Mesothelial cell of epicardium (in vitro differentiated cells): ENCODE data around the gene DDIT3. TPM values are rescaled to one million over a fixed set of nuclear protein-coding genes. Genes with fewer than 3 reads are reported as not detected.

Experiments
- DNase-seq, 2 experiments: peaks; one replicate each; pipeline ENCODE4 v3.0.0; 2021; ENCODE audit warnings: low spot score in 2 of 2; ENCODE audit not compliant: unreplicated experiment in 2 of 2
- H3K27ac Mint-ChIP-seq: 2 replicates; pipeline ENCODE4 v1.8.0; 2021; ENCODE audit warnings: mixed read lengths
- H3K27me3 Mint-ChIP-seq: 2 replicates; pipeline ENCODE4 v1.8.0; 2021; ENCODE audit warnings: low read depth, mixed read lengths
- H3K36me3 Mint-ChIP-seq: 2 replicates; pipeline ENCODE4 v1.8.0; 2021; ENCODE audit warnings: mixed read lengths
- H3K4me1 Mint-ChIP-seq: 2 replicates; pipeline ENCODE4 v1.8.0; 2021; ENCODE audit warnings: mixed read lengths
- H3K4me3 Mint-ChIP-seq: 2 replicates; pipeline ENCODE4 v1.8.0; 2021; ENCODE audit warnings: mild to moderate bottlenecking, moderate library complexity, mixed read lengths
- H3K9me3 Mint-ChIP-seq: 2 replicates; pipeline ENCODE4 v1.8.0; 2021; ENCODE audit warnings: mixed read lengths
- CTCF ChIP-seq: fragments of 200-600 bp; sonication (generic); IDR thresholded peaks from one replicate; pipeline ENCODE4 v1.5.0; 2021; ENCODE audit warnings: antibody characterized with exemption; ENCODE audit not compliant: unreplicated experiment
- total RNA-seq: library from RNA; stranded (reverse); gene quantifications from 3 replicates; pipeline ENCODE4 v1.2.1, GENCODE V29; 2021

DDIT3 gene
- total RNA-seq, 1 donor from 2014 or later: 15.6 TPM

GRCh38 chr12:57522887-57523705 lies 2.8 kb upstream of the DDIT3 start:
- H3K4me1 Mint-ChIP-seq: peaks cover 46% of the 10 kb centered on the region
- H3K27me3 Mint-ChIP-seq: no peaks in the 10 kb centered on the region
- no peak for TF ChIP-seq CTCF
- peak; percentile 60 to 66 for DNase-seq
- peak overlapping the region; percentile 96 for H3K4me3 Mint-ChIP-seq
- no peaks in the 10 kb centered on the region for H3K9me3 Mint-ChIP-seq
- H3K27ac Mint-ChIP-seq: peak overlapping the region; percentile 99
- peaks cover 6% of the 10 kb centered on the region for H3K36me3 Mint-ChIP-seq

- H3K27me3 Mint-ChIP-seq: no peaks in the 10 kb centered on the region
- peak within 1 kb of the TSS; percentile 96 for H3K4me3 Mint-ChIP-seq
- peak within 1 kb of the TSS; percentile 99 for H3K27ac Mint-ChIP-seq
- peaks cover 50% of the 10 kb centered on the region for H3K4me1 Mint-ChIP-seq
- H3K9me3 Mint-ChIP-seq: no peaks in the 10 kb centered on the region
- TF ChIP-seq CTCF: no peak
- peaks cover 6% of the 10 kb centered on the region for H3K36me3 Mint-ChIP-seq
- peak; percentile 89 to 94 for DNase-seq
Observed at GRCh38 chr12:57522011-57522886, 1.9 kb upstream of the DDIT3 start, which contains the start of gene MBD6. Gene MBD6, plus strand, starts transcription at chr12:57522824. Its CDS starts 1,480 bp downstream, at chr12:57524304.

- DNase-seq: peak in 1 of 2 experiments; percentile 53
- peaks cover 50% of the 10 kb centered on the region for H3K4me1 Mint-ChIP-seq
- TF ChIP-seq CTCF: no peak
Observed at GRCh38 chr12:57521525-57522010, 1.3 kb upstream of the DDIT3 start.

GRCh38 chr12:57519796-57520052 lies 590 bp downstream of the DDIT3 start:
- Mint-ChIP-seq H3K27me3 (no peaks in the 10 kb centered on the region), H3K4me3 (peak overlapping the region; percentile 96), H3K4me1 (peaks cover 46% of the 10 kb centered on the region), H3K36me3 (peaks cover 21% of the 10 kb centered on the region), H3K9me3 (no peaks in the 10 kb centered on the region), H3K27ac (peak overlapping the region; percentile 99)
- TF ChIP-seq CTCF: no peak
- no peak for DNase-seq

More at GRCh38 chr12:57521525-57522010, 1.3 kb upstream of the DDIT3 start:
- H3K36me3 Mint-ChIP-seq: peaks cover 10% of the 10 kb centered on the region
- H3K4me3 Mint-ChIP-seq: peak overlapping the region; percentile 96
- no peaks in the 10 kb centered on the region for H3K27me3 Mint-ChIP-seq
- no peaks in the 10 kb centered on the region for H3K9me3 Mint-ChIP-seq
- H3K27ac Mint-ChIP-seq: peak overlapping the region; percentile 99

GRCh38 chr12:57518920-57519795 lies 1.2 kb downstream of the DDIT3 start:
- H3K27me3 Mint-ChIP-seq: no peaks in the 10 kb centered on the region
- TF ChIP-seq CTCF: no peak
- H3K36me3 Mint-ChIP-seq: peaks cover 26% of the 10 kb centered on the region
- peak overlapping the region; percentile 96 for H3K4me3 Mint-ChIP-seq
- peak overlapping the region; percentile 99 for H3K27ac Mint-ChIP-seq
- no peak for DNase-seq
- H3K9me3 Mint-ChIP-seq: no peaks in the 10 kb centered on the region
- peaks cover 41% of the 10 kb centered on the region for H3K4me1 Mint-ChIP-seq
